Measurements from ENCODE around the gene RAP1GAP.
"Not testable (repeated sequence)": the region's sequence is repeated elsewhere in the genome, so short reads cannot be mapped to it uniquely, and the experiment has no call there.

Gene RAP1GAP

DNA sequence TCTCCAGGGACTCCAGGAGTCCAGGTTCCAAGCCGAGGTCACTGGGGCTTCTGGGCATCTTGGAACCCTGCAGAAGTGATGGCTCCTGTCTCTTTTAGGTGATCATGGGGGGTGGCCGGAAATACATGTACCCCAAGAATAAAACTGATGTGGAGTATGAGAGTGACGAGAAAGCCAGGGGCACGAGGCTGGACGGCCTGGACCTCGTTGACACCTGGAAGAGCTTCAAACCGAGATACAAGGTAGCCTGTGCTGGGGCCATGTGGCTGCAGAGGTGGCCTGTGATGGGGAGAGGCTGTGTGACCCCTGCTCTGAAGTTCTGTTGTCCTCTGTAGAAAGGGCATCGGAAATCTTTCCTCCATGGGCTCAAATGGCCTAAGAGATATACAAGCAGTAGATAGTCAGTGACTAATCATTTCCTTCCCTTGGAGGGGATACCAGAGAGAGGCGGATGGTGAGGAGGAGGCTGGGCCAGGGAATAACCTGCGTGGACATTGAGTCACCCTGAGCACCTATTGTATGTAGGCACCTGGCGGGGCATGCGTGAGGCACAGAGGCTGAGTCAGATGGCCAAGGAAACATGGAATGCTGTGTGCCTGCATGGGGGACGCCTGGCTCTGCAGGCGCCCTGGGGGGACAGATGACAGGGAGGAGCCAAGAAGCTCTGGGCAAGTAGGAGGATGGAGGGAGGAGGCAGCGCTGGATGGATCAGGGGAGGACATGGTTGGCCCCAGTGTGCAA, 101.0 kb downstream of the RAP1GAP start:
- Histone ChIP-seq H3K9me3 (no peaks in the 10 kb centered on the region), H3K4me3 (no peak overlapping the region), H3K36me3 (replicated peaks) (no peaks in the 10 kb centered on the region), H3K4me1 (no peaks in the 10 kb centered on the region), H3K27me3 (ENCODE audit: low read depth) (no peaks in the 10 kb centered on the region)
- in situ Hi-C loops (cut with MboI; ENCODE audit: low sequenced_read_pairs), result no loop called here
- no peak for DNase-seq (ENCODE audit: low spot score in 2 of 2)

DNA sequence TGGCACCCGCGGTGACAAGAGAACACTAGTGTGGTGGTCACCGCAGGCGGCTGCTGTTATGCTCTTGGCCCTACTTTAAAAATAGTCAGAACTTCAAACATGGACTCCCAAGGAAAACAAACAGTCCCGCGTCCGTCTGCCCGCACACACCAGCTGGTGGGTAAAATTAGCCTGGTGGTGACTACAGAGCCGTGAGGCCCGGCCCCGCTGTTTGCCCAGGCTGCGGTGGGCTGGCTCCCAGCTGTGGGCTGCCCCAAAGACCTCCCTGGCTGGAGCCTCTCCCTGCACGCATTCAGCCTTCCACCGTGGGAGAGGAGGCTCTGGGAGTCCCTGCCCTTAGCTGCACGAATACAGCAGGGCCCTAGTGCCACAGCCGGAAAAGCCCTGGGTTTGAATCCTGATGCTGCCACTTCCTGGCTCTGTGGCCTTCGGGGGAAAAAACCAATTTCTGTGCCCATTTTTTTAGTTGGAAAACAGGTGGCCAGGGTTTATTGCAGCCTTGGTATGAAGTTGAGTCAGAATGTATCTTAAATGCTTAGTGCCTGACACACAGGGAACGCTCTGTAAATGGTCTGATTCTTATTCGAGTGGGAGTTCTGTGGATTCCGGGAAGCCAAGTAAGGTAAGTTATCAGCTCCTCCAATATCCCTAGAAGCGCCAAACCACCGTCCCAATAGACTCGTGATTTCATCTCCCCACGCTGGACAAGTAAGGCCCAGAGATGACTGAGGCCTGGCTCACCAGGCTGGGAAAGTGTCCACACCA, 101.7 kb downstream of the RAP1GAP start:
- no peak for DNase-seq (ENCODE audit: low spot score in 2 of 2)
- H3K36me3 ChIP-seq (replicated peaks), result no peaks in the 10 kb centered on the region
- in situ Hi-C loops (cut with MboI; ENCODE audit: low sequenced_read_pairs), result no loop called here

DNA sequence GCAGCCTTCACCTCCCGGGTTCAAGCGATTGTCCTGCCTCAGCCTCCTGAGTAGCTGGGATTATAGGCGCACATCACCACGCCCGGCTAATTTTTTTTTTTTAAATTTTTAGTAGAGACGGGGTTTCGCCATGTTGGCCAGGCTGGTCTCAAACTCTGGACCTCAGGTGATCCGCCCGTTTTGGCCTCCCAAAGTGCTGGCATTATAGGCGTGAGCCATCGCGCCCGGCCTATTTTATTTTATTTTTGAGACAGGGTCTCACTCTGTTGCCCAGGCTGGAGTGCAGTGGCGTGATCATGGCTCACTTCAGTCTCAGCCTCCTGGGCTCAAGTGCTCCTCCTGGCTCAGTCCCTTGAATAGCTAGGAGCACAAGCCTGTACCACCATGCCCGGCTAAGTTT, 102.8 kb downstream of the RAP1GAP start:
- H3K4me1 ChIP-seq; H3K36me3 ChIP-seq (replicated peaks); H3K27me3 ChIP-seq (ENCODE audit: low read depth); H3K4me3 ChIP-seq; DNase-seq (ENCODE audit: low spot score in 2 of 2); in situ Hi-C loops (cut with MboI; ENCODE audit: low sequenced_read_pairs); H3K9me3 ChIP-seq: not testable (repeated sequence)

More for the DNA sequence above, 101.7 kb downstream of the RAP1GAP start:
- H3K4me3 ChIP-seq, result no peak overlapping the region
- H3K27me3 ChIP-seq (ENCODE audit: low read depth), result no peaks in the 10 kb centered on the region
- no peaks in the 10 kb centered on the region for H3K9me3 ChIP-seq
- H3K4me1 ChIP-seq, result no peaks in the 10 kb centered on the region

DNA sequence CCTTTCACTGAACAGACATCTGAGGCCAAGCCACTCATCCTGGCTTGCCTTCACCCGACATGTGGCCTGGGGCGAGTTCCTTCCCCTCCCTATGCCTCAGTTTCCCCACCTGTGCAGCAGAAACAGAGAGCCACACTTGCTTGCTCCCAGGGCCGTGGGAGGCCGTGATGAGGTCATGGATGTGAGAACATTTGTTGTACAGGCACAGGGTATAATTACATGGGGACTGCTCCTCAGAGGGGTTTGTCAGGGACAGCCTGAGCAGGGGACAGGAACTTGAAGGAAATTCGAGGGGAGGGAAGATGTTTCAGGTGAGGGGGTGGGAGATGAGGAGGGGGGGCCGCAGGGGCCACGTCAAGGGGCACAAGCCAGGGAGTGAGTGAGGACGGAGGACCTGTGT, 103.9 kb downstream of the RAP1GAP start:
- DNase-seq (ENCODE audit: low spot score in 2 of 2), result no peak
- H3K4me1 ChIP-seq, result no peaks in the 10 kb centered on the region
- no peaks in the 10 kb centered on the region for H3K27me3 ChIP-seq (ENCODE audit: low read depth)
- no peaks in the 10 kb centered on the region for H3K9me3 ChIP-seq
- H3K36me3 ChIP-seq (replicated peaks), result no peaks in the 10 kb centered on the region
- H3K4me3 ChIP-seq, result no peak overlapping the region
- in situ Hi-C loops (cut with MboI; ENCODE audit: low sequenced_read_pairs), result no loop called here

GRCh38 chr1:21564521-21565095, 104.5 kb downstream of the RAP1GAP start:
- no peaks in the 10 kb centered on the region for H3K36me3 ChIP-seq (replicated peaks)
- no peaks in the 10 kb centered on the region for H3K27me3 ChIP-seq (ENCODE audit: low read depth)
- H3K4me1 ChIP-seq, result no peaks in the 10 kb centered on the region
- DNase-seq (ENCODE audit: low spot score in 2 of 2), result no peak
- H3K4me3 ChIP-seq, result no peak overlapping the region
- no peaks in the 10 kb centered on the region for H3K9me3 ChIP-seq
- in situ Hi-C loops (cut with MboI; ENCODE audit: low sequenced_read_pairs), result no loop called here

DNA sequence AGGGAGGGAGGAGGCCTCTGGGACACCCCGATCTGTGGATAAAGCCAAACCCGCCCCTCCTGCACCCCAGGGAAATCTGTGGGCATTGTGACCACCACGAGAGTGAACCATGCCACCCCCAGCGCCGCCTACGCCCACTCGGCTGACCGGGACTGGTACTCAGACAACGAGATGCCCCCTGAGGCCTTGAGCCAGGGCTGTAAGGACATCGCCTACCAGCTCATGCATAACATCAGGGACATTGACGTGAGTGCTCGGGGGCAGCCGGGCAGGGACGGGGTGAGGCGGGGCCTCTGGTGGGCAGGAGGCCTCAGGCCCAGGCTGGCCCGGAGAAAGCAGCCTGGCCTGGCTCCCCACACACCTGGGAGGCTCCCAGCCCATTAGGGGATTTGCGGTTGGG, 105.2 kb downstream of the RAP1GAP start:
- Histone ChIP-seq H3K36me3 (replicated peaks) (no peaks in the 10 kb centered on the region), H3K4me3 (no peak overlapping the region), H3K4me1 (no peaks in the 10 kb centered on the region), H3K9me3 (no peaks in the 10 kb centered on the region), H3K27me3 (ENCODE audit: low read depth) (no peaks in the 10 kb centered on the region)
- no peak for DNase-seq (ENCODE audit: low spot score in 2 of 2)
- in situ Hi-C loops (cut with MboI; ENCODE audit: low sequenced_read_pairs), result no loop called here

GRCh38 chr1:21562896-21563295, 106.3 kb downstream of the RAP1GAP start:
- no peak for DNase-seq (ENCODE audit: low spot score in 2 of 2)
- H3K9me3 ChIP-seq, result no peaks in the 10 kb centered on the region
- H3K36me3 ChIP-seq (replicated peaks), result no peaks in the 10 kb centered on the region
- H3K4me3 ChIP-seq, result no peak overlapping the region
- no peaks in the 10 kb centered on the region for H3K4me1 ChIP-seq
- H3K27me3 ChIP-seq (ENCODE audit: low read depth), result no peaks in the 10 kb centered on the region
- in situ Hi-C loops (cut with MboI; ENCODE audit: low sequenced_read_pairs), result no loop called here

DNA sequence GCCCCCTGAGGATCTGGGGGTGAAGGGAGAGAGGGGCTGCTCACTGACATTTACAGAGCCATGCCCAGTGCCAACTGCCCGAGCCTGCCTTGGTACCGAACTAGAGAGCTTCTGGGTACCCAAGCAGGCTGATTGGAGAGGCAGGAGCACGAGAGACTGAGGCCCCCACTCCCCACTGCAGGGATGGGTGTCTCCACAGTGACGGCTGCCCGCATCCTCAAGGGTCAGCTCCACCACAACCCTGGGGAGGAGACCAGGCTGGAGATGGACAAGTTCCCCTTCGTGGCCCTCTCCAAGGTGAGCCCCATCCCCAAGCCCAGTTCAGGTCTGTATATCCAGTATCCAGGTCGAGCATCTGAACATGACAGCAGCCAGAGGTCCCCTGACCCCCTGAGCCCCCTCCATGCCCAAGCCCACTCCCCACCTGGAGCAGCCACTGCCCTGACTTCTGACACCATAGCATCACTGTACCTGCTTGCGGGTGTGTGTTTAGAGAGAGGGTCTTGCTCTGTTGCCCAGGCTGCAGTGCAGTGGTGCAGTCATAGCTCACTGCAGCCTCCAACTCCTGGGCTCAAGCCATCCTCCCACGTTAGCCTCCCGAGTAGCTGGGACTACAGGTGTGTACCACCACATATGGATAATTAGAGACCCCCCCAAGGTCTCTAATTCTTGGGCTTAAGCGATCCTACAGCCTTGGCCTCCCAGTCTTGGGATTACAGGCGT, 108.1 kb downstream of the RAP1GAP start:
- Histone ChIP-seq H3K36me3 (replicated peaks) (no peaks in the 10 kb centered on the region), H3K27me3 (ENCODE audit: low read depth) (no peaks in the 10 kb centered on the region), H3K9me3 (no peaks in the 10 kb centered on the region), H3K4me1 (no peaks in the 10 kb centered on the region), H3K4me3 (no peak overlapping the region)
- in situ Hi-C loops (cut with MboI; ENCODE audit: low sequenced_read_pairs), result no loop called here
- DNase-seq (ENCODE audit: low spot score in 2 of 2), result no peak

DNA sequence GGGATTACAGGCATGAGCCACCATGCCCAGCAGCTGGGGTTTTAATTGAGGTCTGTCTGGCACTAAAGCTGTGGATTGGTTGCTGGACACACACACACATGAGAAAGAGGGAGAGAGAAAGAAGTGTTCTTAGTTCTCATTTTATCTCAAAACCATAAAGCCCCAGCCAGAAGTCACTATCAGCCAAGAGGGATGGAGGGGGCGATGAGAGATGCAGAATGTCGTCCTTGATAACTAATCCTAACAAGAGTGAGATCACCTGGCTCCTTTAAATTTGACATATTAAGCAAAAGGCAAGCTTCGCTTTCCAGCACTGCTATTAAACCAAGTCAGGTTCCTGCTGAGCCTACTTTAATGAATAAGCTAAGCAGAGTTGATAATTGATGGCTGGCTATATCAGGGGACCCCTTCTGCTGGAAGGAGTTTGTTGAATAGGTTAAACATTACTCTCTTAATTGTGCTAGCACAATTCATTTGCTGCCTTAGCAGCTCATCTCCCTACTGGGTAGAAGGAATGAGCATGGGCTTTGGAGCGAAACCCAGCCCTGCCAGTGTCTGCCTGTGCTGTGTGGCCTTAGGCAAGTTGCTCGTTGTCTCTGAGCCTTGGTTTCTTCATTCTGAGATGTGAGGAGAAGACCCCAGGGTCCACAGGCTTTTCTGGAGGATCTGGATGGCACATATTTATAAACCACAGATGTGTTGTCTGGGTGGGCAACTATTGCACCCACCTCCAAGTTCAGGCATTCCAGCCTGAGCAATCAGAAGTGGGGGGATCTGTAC, 109.2 kb downstream of the RAP1GAP start:
- no peaks in the 10 kb centered on the region for H3K4me1 ChIP-seq
- DNase-seq (ENCODE audit: low spot score in 2 of 2), result no peak
- no peaks in the 10 kb centered on the region for H3K9me3 ChIP-seq
- H3K4me3 ChIP-seq, result no peak overlapping the region
- H3K27me3 ChIP-seq (ENCODE audit: low read depth), result no peaks in the 10 kb centered on the region
- in situ Hi-C loops (cut with MboI; ENCODE audit: low sequenced_read_pairs), result no loop called here
- no peaks in the 10 kb centered on the region for H3K36me3 ChIP-seq (replicated peaks)

DNA sequence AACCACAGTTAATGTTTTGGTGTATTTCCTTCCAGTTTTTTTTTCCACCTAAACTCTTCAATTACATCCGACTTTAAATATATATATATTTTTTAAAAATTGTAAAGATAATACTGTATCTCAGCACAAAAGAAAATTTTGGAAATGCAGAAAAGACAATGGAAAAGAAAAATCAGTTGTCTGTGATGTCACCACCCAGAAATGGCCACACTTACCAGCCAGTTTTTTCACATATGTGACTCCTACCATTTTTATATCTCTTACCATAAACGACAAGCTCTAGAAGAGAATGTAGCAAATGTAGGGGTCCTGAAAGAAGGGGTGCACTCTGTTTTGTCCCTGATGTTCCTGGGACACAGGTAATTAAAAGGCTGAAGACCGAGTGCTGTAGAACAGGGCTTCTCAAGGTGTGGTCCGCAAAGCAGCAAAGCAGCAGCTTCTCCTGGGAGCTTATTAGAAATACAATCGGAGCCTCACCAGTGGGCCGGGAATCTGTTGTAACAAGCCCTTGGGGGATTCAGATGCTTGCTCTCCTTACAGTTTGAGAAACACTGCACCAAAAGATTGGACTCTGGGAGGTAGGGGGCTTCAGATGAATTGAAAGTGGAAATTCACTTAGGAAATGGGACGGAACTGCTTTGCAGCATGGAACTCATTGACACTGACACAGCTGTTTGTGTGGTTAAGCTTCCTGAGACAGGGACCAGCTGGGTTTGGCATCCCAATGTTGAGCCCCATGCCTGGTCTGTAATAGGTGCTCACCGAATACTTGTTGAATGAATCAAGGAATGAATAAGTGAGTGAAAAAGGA, 115.8 kb downstream of the RAP1GAP start:
- H3K27me3 ChIP-seq (ENCODE audit: low read depth), result no peaks in the 10 kb centered on the region

DNA sequence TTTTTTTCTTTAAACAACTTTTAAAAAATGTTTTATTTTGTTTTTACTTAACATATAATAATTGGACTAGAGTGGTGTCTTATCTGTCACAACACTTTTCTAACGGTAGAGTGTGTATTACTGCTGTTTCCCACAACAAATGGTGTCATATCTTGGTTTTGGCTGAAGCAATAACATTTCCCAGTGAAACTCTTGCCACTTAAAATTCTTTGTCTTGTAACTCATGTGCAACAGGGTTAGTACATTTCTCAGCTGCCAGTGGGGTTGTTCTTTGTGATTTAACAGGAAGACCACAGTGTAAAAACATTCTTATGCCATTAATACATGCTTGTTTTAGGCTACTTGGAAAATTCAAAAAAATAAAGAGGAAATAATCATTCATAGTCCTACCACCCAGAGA, 116.4 kb downstream of the RAP1GAP start:
- H3K27me3 ChIP-seq (ENCODE audit: low read depth), result no peaks in the 10 kb centered on the region
- no peaks in the 10 kb centered on the region for H3K9me3 ChIP-seq
- DNase-seq (ENCODE audit: low spot score in 2 of 2), result no peak
- no peaks in the 10 kb centered on the region for H3K36me3 ChIP-seq (replicated peaks)
- no peak overlapping the region for H3K4me3 ChIP-seq
- no peaks in the 10 kb centered on the region for H3K4me1 ChIP-seq
- in situ Hi-C loops (cut with MboI; ENCODE audit: low sequenced_read_pairs), result no loop called here

More for the DNA sequence above, 115.8 kb downstream of the RAP1GAP start:
- Histone ChIP-seq H3K9me3 (no peaks in the 10 kb centered on the region), H3K4me1 (no peaks in the 10 kb centered on the region), H3K36me3 (replicated peaks) (no peaks in the 10 kb centered on the region), H3K4me3 (no peak overlapping the region)
- peak in 1 of 2 experiments; percentile 24 for DNase-seq (ENCODE audit: low spot score in 2 of 2)
- in situ Hi-C loops (cut with MboI; ENCODE audit: low sequenced_read_pairs), result no loop called here

DNA sequence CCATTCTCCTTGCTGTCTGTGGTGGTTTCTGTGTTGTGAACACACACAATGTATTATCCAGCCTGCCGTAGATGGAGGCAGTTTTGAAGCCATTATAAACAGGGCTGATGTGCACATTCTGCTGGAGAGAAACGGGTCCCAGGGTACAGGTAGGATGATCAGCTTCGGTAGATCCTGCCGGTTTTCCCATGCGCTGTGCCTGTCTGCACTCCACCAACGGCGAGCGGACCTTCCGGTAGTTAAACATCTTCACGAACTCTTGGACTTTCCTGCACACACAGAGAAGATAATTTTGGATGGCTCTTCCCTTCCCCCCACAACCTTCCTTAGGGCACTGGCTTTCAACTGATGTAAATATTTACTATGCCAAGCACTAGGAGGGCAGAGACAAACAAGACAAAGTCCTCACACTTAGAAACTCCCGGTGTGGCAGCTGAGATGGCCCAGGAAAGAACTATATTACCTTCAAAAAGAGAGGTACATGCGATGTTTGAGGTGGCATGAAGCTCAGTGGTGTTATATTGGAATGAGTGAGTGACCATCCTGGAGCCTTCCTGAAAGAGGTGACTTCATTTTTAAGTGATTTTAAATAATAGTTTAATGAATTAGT, 118.2 kb downstream of the RAP1GAP start:
- in situ Hi-C loops (cut with MboI; ENCODE audit: low sequenced_read_pairs), result no loop called here
- no peaks in the 10 kb centered on the region for H3K9me3 ChIP-seq
- no peaks in the 10 kb centered on the region for H3K4me1 ChIP-seq
- H3K36me3 ChIP-seq (replicated peaks), result no peaks in the 10 kb centered on the region
- no peak overlapping the region for H3K4me3 ChIP-seq
- no peaks in the 10 kb centered on the region for H3K27me3 ChIP-seq (ENCODE audit: low read depth)
- no peak for DNase-seq (ENCODE audit: low spot score in 2 of 2)
